GM21390 (cell line): ENCODE data around the gene ZNF398.

Source experiments
- ATAC-seq: cut with Tn5 transposase; IDR thresholded peaks from one replicate; pipeline ENCODE4 v1.9.1; 2021; ENCODE audit not compliant: unreplicated experiment

Gene ZNF398

DNA sequence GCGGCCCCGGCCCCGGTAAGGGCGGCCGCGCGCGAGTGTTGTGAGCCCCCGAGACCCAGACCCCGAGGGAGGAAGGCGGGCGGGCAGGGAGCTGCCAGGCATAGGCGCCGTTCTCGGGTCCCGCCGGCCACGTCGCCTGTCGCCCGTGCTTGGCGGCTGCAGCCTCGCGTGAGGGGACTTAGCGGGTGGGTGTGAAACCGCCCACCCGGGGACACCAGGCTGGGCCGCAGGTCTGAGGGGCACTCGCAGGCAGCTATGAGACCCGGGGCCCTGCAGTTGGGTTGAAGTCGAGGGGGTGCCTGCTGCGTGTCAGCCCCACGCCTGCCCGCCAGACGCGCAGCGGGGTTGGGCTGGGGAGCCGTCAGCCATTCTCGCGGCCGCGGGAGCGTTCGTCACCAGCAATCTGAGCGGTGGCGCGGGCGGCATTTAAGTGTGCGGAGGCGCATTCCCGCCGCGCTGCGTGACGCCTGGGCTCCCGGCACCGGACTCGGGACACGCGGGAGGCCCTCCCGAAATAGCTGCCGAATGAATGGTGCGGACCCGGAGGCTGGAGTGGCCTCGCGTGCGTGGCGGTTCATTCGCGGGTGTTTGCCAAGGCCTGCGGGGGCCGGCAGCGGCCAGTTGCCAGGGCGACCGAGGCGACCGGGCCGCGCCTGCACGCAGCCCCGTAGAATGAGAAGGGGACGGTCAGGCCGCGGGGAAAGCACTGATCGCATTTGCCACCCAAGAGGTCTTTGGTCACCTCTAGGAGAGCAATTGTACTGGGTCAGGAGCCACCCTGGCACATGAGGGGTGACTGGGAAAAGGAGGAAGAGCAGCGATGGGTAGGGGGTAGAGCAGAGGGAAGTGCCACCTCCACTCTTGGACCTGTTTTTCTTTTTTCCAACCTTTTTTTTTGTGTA, 750 bp downstream of the ZNF398 start:
- peak; percentile 32 for ATAC-seq

DNA sequence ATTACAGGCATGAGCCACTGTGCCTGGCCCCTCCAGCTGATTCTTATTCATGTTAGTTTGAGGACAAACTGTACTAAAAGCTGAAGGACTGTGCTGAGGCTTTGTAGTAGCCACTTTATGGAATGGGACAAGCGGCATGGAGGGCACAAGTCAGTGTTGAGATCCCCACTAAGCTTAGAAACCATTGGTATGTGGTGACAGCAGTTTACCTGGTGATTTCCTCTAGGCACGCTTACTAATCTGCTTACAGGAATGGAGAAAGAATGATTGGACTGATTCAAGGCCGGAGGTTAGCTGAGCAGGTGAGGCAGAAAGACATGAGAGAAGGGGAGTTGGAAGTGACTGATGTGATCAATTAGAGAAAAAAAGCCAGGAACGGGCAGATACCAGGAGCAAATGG, 3.7 kb downstream of the ZNF398 start:
- ATAC-seq, result no peak

DNA sequence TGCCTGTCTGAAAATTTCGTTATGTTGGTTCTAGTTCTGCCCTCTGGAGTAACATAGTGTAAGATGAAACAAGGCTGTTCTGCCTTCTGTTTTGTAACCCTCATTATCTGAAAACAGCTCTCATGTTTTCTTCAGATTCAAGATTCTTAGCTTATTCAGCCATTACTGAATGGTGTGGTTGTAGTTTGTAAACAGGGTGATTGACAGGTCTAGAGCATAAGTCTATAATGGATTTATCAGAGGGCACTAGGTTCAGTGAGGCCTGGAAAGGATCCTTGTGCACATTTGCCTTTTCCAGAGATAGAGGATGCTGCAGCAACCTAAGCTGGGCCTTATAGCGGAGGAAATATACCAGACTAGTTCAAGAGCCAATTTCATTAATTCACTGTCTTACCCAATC, 6.1 kb downstream of the ZNF398 start:
- no peak for ATAC-seq

DNA sequence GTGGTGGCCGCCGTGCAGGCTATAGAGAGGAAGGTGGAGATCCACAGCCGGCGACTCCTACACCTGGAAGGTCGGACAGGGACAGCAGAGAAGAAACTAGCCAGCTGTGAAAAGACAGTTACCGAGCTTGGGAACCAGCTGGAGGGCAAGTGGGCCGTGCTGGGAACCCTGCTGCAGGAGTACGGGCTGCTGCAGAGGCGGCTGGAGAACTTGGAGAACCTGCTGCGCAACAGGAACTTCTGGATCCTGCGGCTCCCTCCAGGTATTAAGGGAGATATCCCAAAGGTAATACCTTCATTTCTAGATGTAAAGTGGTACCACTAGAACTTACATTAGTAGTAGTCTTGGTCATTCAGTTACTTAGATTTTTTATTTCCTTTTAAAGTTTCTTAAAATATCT, 6.8 kb downstream of the ZNF398 start:
- no peak for ATAC-seq

DNA sequence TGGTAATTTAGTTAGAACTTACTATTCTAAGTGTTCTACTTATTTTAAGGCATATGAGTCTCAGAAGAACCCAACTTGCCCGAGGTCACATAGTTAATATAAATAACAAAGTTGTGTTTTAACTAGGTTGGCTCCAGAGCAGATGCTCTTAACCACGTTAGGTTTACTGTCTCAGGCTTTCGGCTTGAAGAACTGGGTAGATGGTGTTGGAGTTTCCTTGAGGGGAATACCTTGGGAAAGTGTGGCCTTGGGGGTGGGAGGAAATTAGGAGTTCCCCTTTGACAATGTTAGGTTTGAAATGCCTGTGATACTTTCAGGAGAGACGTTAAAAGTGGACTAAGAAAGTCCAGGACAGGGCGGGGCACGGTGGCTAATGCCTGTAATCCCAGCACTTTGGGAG, 9.6 kb downstream of the ZNF398 start:
- ATAC-seq, result no peak

DNA sequence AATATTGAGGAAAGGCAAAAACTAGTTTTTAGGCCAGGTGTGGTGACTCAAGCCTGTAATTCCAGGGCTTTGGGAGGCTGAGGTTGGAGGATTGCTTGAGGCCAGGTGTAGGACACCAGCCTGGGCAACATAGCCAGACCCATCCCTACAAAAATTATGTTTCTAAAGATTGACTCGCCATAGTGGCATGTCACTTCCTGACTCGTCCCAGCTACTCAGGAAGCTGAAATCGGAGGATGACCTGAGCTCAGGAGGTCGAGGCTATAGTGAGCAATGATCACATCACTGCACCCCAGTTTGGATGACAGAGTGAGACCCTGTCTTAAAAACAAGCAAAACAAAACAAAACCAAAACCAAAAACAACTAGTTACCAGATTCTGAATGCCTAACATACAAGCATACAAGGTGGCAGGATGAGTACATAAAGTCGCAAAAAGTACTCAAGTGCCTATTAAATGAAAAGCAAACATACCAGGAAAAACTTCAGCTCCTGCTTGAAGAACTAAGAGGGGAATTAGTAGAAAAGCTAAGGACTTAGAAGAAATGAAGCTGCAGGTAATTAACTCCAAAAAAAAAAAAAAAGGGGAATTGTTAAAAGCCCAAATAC, 14.1 kb downstream of the ZNF398 start:
- no peak for ATAC-seq

DNA sequence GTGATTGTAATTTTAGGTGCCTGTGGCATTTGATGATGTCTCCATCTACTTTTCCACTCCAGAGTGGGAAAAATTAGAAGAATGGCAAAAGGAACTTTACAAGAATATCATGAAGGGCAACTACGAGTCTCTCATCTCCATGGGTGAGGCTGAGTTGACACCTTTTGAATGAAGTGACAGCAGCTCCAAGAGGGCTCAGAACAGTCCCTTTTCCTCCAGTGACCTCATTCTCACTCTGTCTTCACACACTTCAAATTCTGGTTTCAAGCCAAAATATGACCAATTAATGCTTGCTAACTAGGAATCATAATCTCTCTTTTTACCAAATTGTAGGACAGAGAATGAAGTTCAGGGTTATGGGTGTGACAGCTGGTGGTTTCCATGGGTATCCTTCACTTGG, 18.9 kb downstream of the ZNF398 start:
- no peak for ATAC-seq

DNA sequence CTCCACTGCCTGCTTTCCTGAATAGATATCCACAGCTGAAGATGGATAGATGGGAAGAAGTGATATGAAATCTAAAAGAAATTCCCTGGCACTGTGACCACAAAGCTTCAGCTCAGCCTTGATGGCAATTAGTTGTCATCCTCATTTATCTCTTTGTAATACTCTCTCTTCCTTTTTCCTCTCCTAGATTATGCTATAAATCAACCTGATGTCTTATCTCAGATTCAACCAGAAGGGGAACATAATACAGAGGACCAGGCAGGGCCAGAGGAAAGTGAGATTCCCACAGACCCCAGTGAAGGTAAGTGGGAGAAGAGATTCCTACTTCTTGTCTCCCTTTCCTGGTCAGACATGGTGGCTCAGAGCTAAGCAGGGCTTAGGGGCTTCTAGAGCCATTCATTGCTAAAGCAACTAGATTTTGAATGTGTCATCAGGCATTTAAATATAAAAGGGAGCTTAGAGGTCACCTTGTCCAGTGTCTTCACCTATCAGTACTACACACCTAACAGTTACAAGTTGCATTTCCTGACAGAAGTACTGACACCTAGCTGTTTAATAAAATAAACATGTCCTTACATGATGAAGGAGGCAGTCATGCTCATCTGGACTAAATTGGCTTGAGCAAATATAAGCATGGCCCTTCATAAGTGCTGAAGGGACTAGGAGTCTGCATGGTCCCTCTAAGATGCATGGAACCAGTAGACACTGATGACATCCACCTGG, 19.5 kb downstream of the ZNF398 start:
- ATAC-seq, result no peak

DNA sequence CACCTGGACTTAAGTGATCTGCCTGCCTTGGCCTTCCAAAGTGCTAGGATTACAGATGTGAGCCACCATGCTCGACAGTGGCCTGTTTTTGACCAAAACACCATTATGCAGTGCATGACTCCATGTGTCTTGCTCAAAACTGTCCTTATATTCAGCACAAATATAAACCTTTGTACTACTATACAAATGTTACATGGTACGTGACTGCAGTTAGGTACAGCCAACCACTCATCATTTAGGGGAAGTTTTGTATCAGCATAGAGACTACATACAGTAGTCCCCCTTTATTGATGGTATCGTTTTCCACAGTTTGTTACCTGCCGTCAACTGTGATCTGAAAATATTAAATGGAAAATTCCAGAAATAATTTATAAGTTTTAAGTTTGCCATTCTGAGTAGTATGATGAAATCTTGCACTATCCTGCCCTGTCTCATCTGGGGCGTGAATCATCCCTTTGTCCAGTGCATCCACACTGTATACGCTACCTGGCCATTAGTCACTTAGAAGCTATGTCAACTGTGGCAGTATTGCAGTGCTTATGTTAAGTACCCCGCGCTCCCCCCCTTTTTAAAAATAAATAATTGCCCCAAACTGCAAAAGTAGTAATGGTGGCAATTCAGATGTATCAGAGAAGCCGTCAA, 24.8 kb downstream of the ZNF398 start:
- no peak for ATAC-seq

DNA sequence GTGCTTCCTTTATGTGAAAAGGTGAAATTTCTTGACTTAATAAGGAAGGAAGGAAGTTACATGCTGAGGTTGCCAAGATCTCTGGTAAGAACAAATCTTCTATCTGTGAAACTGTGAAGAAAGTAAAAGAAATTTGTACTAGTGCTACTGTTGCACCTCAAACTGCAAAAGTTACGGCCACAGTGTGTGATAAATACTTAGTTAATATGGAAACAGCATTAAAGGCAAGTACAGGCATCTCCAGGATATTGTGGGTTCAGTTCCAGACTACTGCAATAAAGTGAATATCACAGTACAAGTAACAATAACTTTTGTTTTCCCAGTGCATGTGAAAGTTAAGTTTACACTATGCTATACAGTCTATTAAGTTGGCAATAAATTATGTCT, 25.3 kb downstream of the ZNF398 start:
- ATAC-seq, result no peak

DNA sequence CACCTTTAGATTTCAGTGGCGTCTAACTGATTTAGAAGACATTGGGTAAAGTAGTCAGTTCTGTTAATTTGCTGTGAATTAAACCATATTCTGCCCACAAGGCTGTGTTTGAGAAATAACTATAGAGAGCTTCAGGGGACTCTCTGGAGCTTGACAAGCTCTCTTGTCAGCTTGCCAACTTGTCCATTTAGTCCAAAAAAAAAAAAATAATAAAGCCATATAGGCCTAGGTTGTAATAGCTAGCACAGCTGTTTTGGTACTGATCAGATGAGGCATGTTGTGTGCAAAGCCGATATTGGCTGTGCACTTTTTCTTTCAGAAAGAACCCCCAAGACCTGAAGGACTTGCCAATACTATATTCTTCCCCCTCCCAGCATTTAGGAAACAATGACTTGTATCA, 27.9 kb downstream of the ZNF398 start:
- ATAC-seq, result no peak

DNA sequence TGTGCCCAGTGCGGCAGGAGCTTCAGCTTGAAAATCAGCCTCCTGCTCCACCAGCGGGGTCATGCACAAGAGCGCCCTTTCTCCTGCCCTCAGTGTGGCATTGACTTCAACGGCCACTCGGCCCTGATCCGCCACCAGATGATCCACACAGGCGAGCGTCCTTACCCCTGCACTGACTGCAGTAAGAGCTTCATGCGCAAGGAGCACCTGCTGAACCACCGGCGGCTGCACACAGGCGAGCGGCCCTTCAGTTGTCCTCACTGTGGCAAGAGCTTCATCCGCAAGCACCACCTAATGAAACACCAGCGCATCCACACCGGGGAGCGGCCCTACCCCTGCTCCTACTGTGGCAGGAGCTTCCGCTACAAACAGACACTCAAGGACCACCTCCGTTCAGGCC, 32.0 kb downstream of the ZNF398 start:
- ATAC-seq, result no peak

DNA sequence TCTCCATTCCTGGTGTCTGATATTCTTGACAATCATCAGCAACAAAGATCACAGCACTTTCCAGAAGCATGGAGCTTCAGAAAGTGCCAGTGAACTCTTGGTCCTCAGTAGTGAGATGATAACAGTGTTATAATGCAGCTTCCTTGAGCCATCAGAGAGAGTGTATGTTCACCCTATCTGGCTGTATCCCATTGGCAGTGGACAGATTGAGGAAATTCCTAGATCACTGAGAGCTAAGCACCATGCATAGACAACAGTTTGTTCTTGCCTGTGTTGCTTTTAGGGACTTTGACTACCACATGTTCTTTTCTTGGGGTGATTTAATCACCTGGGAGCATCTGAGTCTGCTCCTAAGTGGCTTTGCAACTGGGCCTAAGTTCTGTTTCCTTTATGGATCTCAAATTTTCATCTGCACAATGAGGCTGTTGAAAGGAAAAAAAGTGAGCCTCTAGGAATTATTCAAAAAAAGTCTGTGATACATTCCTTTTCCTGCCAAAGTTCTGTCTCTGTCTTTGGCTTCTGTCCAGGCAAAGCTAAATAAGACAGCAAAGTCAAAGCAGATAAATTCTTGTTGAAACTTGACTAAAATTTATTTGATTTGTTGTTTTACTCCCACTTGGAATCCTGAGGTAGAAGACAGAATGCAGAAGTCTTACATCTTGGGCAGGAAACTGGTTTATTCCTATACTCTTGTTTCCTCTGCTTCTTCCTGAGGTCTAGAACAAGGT, 33.6 kb downstream of the ZNF398 start:
- no peak for ATAC-seq

DNA sequence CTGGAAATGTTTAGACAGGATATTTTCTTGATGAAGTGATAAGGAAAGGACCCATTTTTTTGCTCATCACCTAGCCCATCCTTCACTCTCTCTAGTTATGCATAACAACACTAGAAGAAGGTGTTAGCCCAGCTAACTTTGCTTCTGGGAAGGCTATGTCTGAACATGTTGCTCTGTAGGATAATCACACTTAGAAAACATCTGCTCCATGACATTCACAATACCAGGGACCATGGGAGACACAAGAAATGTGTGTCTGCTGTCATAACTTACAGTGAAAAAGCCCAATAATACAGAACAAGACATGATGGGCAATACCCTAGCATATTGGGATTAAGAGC, 34.2 kb downstream of the ZNF398 start:
- ATAC-seq, result no peak

DNA sequence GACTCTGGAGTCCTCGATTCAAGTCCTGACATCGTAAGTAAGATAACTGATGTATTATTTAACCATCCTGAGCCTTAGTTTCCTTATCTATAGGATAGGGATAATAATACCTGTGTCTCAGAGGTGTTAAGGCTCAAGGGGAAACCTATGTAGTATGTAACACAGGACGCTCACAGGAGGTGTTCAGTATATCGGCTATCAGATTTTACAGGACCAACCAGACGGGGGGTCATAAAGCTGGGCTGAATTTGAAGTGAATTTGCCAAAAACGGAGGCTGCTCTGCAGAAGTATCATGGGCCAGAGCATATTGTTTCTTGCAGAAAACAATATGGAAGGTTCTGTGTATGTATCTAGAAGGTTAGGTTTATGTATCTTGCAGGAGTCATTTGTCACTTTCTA, 37.0 kb downstream of the ZNF398 start:
- no peak for ATAC-seq

DNA sequence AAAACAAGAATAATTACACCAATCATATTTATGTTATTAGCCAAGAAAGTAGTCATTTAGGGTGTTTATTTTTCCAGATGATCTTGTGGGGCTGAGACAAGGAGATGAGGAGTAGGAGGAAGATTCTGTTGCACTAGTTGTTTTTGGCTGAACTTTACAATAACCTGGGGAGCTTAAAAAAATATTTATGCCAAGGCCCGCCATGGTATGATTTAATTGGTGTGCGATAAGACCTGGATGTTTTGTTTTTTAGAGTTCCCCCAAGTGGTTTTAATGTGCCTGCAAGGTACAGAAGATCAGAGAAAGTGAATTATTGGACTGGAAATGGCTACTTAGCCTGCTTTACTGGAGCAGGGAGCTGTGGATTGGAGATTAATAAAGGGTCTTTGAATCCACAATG, 41.0 kb downstream of the ZNF398 start:
- ATAC-seq, result no peak

DNA sequence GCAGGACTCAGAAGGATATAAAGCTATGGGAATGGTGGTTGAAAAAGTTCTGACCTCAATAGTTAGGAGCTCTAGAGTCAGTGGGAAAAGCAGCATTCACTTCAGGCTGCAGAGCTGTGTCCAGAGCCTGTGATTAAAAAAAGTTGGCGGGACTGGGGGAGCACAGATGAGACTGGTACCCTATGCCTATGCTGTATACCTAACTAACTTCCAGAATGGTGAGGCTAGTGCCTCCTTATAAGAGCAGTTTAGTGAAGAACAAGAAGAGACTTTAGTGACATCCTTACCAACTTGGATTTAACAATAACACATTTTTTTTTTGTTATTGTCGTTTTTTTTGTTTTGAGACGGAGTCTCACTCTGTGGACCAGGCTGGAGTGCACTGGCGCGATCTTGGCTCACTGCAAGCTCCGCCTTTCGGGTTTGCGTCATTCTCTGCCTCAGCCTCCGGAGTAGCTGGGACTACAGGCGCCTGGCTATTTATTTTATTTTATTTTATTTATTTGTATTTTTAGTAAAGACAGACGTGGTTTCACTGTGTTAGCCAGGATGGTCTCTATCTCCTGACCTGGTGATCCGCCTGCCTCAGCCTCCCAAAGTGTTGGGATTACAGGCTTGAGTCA, 41.5 kb downstream of the ZNF398 start:
- no peak for ATAC-seq

DNA sequence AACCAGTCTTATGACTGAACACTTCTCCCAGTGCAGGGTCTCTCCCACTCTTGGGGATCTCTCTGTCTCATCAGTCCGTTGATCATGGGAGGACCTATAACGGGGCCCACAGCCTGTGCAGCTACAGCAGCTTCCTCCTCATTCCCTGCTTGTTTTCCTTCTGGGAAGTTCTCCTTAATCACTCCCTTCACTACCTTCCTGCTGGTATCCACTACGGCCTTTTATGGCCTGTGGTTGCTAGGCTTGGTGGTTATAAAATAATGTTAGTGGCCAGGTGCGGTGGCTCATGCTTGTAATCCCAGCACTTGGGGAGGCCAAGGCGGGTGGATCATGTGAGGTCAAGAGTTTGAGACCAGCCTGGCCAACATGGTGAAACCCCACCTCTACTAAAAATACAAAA, 44.6 kb downstream of the ZNF398 start:
- no peak for ATAC-seq

DNA sequence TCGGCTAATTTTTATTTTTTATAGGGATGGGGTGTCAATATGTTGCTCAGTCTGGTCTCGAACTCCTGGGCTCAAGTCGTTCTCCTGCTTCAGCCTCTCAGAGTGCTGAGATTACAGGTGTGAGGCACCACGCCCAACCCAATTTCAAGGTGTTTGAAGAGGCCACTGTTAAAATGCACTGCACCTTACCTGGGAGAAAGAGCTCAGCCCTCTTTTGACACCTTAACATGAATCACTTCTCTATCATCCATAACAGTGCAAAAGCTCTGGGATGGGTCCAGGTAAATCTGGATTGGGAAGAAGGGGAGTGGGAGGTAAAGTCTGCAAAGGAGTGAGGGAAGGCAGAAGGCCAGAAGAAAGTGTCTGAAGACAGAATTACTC, 47.5 kb downstream of the ZNF398 start:
- ATAC-seq, result no peak
